Measurements from ENCODE around the gene SERPINA1.
"Not testable (repeated sequence)": the region's sequence is repeated elsewhere in the genome, so short reads cannot be mapped to it uniquely, and the experiment has no call there.

Gene SERPINA1

GRCh38 chr14:94349276-94349675, 39.1 kb downstream of the SERPINA1 start:
- no peak for DNase-seq (ENCODE audit: extremely low spot score)
- no peak for TF ChIP-seq SUZ12 (IDR thresholded peaks at IDR 0.05)
- TF ChIP-seq FOXK2 (IDR thresholded peaks at IDR 0.05) = no peak
- TF ChIP-seq FOXA1 (IDR thresholded peaks at IDR 0.05) = no peak
- TF ChIP-seq ARNT (IDR thresholded peaks at IDR 0.05) = no peak
- no peak for TF ChIP-seq TARDBP (IDR thresholded peaks at IDR 0.05)
- TF ChIP-seq ZNF384 (IDR thresholded peaks at IDR 0.05) = no peak
- no peak for TF ChIP-seq L3MBTL2 (conservative IDR thresholded peaks at IDR 0.05)
- TF ChIP-seq NFRKB (IDR thresholded peaks at IDR 0.05) = no peak
- no peak for TF ChIP-seq SP1 (IDR thresholded peaks at IDR 0.05)
- TF ChIP-seq ELF4 (IDR thresholded peaks at IDR 0.05) = no peak
- TF ChIP-seq CTBP1 (IDR thresholded peaks at IDR 0.05; ENCODE audit: borderline replicate concordance) = no peak
- TF ChIP-seq, protein P1, sequence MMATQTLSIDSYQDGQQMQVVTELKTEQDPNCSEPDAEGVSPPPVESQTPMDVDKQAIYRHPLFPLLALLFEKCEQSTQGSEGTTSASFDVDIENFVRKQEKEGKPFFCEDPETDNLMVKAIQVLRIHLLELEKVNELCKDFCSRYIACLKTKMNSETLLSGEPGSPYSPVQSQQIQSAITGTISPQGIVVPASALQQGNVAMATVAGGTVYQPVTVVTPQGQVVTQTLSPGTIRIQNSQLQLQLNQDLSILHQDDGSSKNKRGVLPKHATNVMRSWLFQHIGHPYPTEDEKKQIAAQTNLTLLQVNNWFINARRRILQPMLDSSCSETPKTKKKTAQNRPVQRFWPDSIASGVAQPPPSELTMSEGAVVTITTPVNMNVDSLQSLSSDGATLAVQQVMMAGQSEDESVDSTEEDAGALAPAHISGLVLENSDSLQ (IDR thresholded peaks at IDR 0.05) = no peak
- no peak for TF ChIP-seq HDGF (IDR thresholded peaks at IDR 0.05; ENCODE audit: borderline replicate concordance)
- TF ChIP-seq FOXM1 (IDR thresholded peaks at IDR 0.05; ENCODE audit: borderline replicate concordance) = no peak
- TF ChIP-seq LEF1 (IDR thresholded peaks at IDR 0.05; ENCODE audit: borderline replicate concordance) = no peak
- no peak for TF ChIP-seq BHLHE40 (IDR thresholded peaks at IDR 0.05; ENCODE audit: borderline replicate concordance)
- POLR2A ChIA-PET = no interaction called here
- CTCF ChIA-PET = interaction anchor here (0.5 kb wide), 1 partner anchor 1056 kb away, joined by 3 read pairs; no protein-coding TSS in a partner anchor

GRCh38 chr14:94348836-94349235, 39.6 kb downstream of the SERPINA1 start:
- POLR2A ChIA-PET = no interaction called here
- CTCF ChIA-PET = no interaction called here
- no peak for DNase-seq (ENCODE audit: extremely low spot score)
- TF ChIP-seq FOXM1 (IDR thresholded peaks at IDR 0.05; ENCODE audit: borderline replicate concordance) (no peak), ELF4 (IDR thresholded peaks at IDR 0.05) (no peak), HDGF (IDR thresholded peaks at IDR 0.05; ENCODE audit: borderline replicate concordance) (no peak), ZNF384 (IDR thresholded peaks at IDR 0.05) (no peak)

DNA sequence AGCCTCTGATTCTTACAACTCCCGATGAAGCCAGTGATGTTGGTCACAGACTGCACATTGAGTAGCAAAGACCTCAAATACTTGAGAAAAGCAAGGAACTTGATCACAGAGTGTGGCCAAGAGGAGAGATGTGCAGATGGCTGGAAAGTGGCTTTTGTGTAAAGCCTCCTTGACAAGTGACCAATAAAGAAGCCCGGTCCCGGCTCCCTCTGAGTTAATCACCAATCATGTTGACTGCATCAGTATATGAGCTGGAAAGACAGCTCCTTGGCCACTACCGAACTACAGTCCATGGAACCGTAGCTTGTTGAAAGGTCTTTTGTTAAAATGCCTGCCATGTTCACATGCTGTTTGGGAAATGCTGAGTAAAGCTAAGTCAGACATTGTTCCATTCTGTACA, 41.6 kb downstream of the SERPINA1 start:
- TF ChIP-seq LEF1 (IDR thresholded peaks at IDR 0.05; ENCODE audit: borderline replicate concordance) = no peak
- TF ChIP-seq TARDBP (IDR thresholded peaks at IDR 0.05) = no peak
- TF ChIP-seq FOXM1 (IDR thresholded peaks at IDR 0.05; ENCODE audit: borderline replicate concordance) = no peak
- no peak for TF ChIP-seq SP1 (IDR thresholded peaks at IDR 0.05)
- TF ChIP-seq ARNT (IDR thresholded peaks at IDR 0.05) = no peak
- no peak for TF ChIP-seq CTBP1 (IDR thresholded peaks at IDR 0.05; ENCODE audit: borderline replicate concordance)
- TF ChIP-seq ELF4 (IDR thresholded peaks at IDR 0.05) = no peak
- no peak for TF ChIP-seq SUZ12 (IDR thresholded peaks at IDR 0.05)
- no peak for TF ChIP-seq BHLHE40 (IDR thresholded peaks at IDR 0.05; ENCODE audit: borderline replicate concordance)
- TF ChIP-seq NFRKB (IDR thresholded peaks at IDR 0.05) = no peak
- DNase-seq (ENCODE audit: extremely low spot score) = no peak
- CTCF ChIA-PET = no interaction called here
- POLR2A ChIA-PET = no interaction called here

DNA sequence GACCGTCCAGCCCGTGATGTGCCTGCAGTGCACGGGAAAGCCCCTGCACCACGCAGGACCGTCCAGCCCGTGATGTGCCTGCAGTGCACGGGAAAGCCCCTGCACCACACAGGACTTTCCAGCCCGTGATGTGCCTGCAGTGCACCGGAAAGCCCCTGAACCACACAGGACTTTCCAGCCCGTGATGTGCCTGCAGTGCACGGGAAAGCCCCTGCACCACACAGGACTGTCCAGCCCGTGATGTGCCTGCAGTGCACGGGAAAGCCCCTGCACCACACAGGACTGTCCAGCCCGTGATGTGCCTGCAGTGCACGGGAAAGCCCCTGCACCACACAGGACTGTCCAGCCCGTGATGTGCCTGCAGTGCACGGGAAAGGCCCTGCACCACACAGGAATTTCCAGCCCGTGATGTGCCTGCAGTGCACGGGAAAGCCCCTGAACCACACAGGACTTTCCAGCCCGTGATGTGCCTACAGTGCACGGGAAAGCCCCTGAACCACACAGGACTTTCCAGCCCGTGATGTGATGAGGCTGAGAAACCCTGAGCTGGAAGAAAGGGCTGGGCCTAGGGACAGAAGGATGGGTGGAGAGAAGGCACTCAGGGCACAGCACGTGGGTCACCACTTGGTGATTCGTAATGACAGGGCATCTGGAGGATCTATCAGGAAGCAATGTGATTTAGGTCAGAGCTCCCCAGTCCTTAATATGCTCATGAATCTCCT, 42.2 kb downstream of the SERPINA1 start:
- POLR2A ChIA-PET = not testable (repeated sequence)

GRCh38 chr14:94345344-94346064, 42.9 kb downstream of the SERPINA1 start:
- TF ChIP-seq ZNF384 (IDR thresholded peaks at IDR 0.05) (no peak), L3MBTL2 (conservative IDR thresholded peaks at IDR 0.05) (no peak), SUZ12 (IDR thresholded peaks at IDR 0.05) (no peak), ELF4 (IDR thresholded peaks at IDR 0.05) (no peak), BHLHE40 (IDR thresholded peaks at IDR 0.05; ENCODE audit: borderline replicate concordance) (no peak), ARNT (IDR thresholded peaks at IDR 0.05) (no peak), CTBP1 (IDR thresholded peaks at IDR 0.05; ENCODE audit: borderline replicate concordance) (no peak), LEF1 (IDR thresholded peaks at IDR 0.05; ENCODE audit: borderline replicate concordance) (no peak), TARDBP (IDR thresholded peaks at IDR 0.05) (no peak), SP1 (IDR thresholded peaks at IDR 0.05) (no peak), HDGF (IDR thresholded peaks at IDR 0.05; ENCODE audit: borderline replicate concordance) (no peak), FOXA1 (IDR thresholded peaks at IDR 0.05) (no peak)
- TF ChIP-seq, protein P1 (IDR thresholded peaks at IDR 0.05) = no peak
- no peak for DNase-seq (ENCODE audit: extremely low spot score)
- ChIA-PET CTCF (interaction anchor here (0.6 kb wide), 1 partner anchor 255 kb away, joined by 5 read pairs; no protein-coding TSS in a partner anchor), POLR2A (no interaction called here)

More for the DNA sequence above, 42.2 kb downstream of the SERPINA1 start:
- CTCF ChIA-PET; DNase-seq (ENCODE audit: extremely low spot score): not testable (repeated sequence)

- CTCF ChIA-PET = interaction anchor here (1.2 kb wide), 1 partner anchor 29 kb away, joined by 3 read pairs; no protein-coding TSS in a partner anchor
- TF ChIP-seq SP1 (IDR thresholded peaks at IDR 0.05) = no peak
- TF ChIP-seq SUZ12 (IDR thresholded peaks at IDR 0.05) = no peak
- TF ChIP-seq ZNF384 (IDR thresholded peaks at IDR 0.05) = no peak
- no peak for TF ChIP-seq CTBP1 (IDR thresholded peaks at IDR 0.05; ENCODE audit: borderline replicate concordance)
- TF ChIP-seq TARDBP (IDR thresholded peaks at IDR 0.05) = no peak
- no peak for TF ChIP-seq FOXK2 (IDR thresholded peaks at IDR 0.05)
- TF ChIP-seq FOXM1 (IDR thresholded peaks at IDR 0.05; ENCODE audit: borderline replicate concordance) = no peak
- TF ChIP-seq NFRKB (IDR thresholded peaks at IDR 0.05) = no peak
- no peak for TF ChIP-seq HDGF (IDR thresholded peaks at IDR 0.05; ENCODE audit: borderline replicate concordance)
- POLR2A ChIA-PET = interaction anchor here (1.2 kb wide), 1 partner anchor 23 kb away, joined by 3 read pairs; no protein-coding TSS in a partner anchor
These were observed 44.0 kb downstream of the SERPINA1 start for GRCh38 chr14:94344389-94344788.

More at GRCh38 chr14:94344389-94344788, 44.0 kb downstream of the SERPINA1 start:
- DNase-seq (ENCODE audit: extremely low spot score) = no peak

Measured in HEK293T (cell line).